ENCODE data around the gene PRICKLE4.

DNA sequence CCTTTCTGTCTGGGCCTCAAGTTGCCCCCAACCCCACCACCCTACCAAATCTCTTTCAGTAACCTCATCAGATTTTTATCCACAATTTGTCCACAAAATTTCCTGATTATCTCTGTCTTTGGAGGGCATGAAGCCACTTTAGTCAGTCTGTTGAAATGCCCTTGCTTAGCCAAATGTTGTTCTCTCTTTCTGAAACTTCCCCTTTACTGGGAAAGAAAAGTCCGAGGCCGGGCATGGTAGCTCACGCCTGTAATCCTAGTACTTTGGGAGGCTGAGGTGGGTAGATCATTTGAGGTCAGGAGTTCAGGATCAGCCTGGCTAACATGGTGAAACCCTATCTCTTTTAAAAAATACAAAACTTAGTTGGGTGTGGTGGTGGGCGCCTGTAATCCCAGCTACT lies 40.7 kb downstream of the PRICKLE4 start:
- TF ChIP-seq EZH2phosphoT487 (IDR thresholded peaks at IDR 0.05; ENCODE audit: insufficient read depth, low read depth) (no peak), EZH2 (IDR thresholded peaks at IDR 0.05; ENCODE audit: insufficient read depth, poor library complexity, severe bottlenecking) (no peak)

All from GM23248 (cell line).